ENCODE data around the gene CELSR3.

The CELSR3 gene

DNA sequence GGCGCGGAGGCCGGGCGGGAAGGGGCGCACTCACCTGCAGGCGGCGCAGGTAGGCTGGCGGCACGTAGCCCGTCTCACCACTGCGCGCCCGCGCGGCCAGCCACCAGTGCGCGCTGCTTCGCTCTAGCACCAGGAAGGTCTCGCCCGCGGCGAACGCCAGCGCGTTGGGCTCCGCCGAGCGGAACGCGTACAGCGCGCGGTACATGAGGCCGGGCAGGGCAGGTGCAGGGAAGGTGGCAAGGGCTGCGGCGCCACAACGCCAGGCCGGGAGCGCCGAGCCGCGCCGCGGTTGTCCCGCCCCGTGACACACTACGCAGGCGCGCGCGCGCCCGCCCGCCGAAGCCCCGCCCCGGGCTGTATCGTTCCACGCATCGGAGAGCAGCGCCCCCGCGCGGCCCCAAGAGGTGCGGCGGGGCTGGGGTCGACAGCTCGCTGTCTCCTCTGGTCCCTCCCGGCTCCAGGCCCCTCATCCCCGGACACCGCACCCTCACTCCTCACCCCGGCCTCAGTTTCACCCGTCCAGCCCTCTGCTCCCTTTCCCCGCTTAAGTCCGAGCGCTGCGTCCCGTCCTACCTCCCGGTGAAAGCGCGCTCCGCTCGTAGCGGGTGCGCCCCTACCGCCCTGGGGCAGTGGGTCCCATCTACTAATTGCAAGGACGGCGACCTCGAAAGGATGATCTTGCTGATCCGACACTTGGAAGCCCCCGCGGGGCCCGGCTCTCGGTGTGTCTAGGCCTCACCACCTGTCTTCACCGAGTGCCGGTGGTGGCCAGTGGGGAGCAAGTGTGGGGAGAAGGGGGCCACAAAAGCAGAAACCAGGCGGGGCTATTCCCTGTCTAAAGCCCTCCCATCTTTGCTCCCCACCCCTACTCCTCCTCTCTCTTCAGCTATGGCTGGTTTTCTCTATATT lies 23.2 kb upstream of the CELSR3 start, which contains the start of gene NCKIPSD:
NCKIPSD (minus strand) TSS at position 313 of the 909 bp plus-strand sequence; CDS start at position 205, 108 bp downstream.
- DNase-seq, result peak; percentile 92

DNA sequence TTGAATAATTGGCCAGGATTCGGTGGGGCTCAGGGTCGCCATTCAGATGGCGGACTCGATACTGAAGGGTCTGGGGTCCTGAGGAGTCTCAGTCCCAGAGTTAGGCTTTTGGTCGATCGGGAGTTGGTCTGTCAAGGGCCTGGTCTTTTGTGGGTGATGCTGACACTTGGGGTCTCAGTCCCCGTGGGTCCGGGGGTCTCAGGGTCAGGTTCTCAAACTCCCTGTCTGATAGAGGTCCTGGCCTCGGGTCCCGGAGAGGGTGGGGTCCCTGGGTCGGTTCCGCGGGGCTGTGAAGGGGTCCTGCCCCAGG lies 22.6 kb upstream of the CELSR3 start:
- no peak for DNase-seq

DNA sequence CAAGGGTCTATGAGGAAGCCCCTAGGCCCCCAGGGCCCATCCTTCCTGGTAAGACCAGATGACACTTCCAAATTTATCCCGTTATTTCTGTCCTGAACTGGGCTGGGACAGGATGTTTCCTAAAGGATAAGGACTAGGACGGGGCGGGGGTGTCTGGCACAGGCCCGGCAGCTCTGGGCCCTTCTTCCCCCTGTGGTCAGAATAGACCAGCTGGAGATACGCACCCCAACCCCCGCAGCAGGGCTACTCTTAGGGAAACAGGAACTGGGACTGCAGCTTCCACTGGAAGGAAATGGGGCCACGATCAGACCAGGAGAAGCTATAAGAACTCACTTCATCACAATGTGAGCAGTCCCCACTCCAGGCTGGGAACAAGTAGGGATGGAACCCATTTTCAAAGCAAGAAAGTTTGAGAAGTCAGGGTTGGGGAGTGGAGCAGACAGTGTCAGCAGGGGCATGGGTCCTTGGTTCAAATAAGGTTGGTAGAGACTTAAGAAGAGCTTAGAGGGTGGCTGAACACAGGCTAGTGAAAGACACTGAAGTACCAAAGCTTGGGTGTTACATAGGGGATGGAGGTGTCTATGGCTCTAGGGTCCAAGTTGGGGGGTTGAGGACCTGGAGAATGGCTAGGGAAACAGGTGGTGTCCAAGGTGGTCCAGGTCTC lies 21.9 kb upstream of the CELSR3 start:
- peak; percentile 48 for DNase-seq

DNA sequence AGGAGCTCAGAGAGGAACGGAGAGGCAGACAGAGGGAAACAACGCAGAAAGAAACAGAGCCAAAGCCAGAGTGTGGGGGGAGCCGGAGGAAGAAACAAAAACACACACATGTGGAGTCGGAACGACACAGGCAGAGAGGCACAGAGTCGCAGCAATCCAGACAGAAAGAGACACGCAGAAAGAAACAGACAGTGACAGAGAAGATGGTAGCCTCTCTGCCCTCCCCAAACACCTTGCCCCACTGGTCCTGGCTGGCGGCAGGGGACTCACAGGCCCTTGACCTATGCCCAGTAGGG lies 21.3 kb upstream of the CELSR3 start:
- DNase-seq, result no peak

DNA sequence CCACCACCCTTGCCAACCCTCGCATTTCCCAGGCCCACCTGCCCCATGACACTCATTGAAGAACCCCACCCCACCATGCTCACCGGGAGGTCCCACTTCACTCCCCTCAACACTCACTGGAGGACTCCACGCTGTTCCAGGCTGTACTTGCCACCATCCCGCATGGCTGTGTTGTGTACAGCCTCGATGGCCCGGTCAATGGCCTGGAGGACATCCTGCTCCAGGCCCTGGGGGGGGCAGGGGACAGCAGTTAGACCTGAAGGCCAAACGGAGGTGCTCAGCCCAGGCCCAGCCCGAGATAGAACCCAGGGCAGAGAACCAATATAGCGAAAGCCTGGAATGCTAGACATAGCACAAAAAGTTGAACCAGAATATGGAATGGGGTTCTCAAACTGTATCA lies 20.1 kb upstream of the CELSR3 start:
- DNase-seq, result no peak

DNA sequence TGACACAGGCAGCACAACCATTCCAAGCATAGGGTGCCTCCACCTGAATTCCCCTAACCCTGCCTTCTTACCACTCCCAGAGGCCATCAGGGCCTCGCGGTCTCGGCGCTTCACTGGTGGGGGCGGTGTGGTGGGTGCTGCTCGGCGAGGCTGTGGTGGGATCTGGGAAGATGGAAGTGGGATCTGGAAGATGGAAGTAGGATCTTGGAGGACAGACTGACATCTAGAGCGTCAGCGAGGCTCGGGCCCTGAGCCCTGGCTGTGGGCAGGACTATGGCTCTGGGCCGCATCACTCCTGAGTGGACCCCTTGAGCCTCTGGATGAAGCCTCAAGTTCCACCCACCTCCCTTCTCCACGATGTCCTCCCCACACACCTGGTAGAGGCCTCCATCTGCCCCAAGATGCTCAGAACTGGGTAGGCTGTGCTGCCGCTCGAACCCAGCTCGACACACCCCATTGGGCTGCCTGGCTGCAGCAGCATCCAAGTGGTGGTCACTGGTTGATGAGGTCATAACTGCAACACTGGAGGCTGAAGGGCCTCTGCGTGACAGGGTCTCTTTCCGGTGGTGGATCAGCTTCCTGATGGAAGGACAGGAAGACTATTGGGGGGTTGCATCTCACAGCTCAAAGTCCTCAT lies 19.4 kb upstream of the CELSR3 start:
- no peak for DNase-seq

DNA sequence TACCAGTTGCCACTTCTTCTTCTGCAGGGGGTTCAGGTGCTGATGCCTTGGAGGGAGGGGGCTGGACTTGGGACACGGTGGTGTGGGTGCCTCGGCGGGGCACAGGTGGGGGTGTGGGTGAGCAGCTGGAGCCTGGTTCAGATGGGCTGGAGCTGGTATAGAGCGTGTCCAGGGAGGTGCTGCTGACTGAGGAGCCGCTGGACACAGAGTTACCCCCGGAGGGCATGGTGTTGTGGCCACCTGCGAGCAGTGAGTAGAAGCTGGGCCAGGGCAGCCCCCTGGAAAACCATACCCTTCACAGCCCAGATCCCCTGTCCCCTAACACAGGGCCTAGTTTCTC lies 18.8 kb upstream of the CELSR3 start:
- no peak for DNase-seq

DNA sequence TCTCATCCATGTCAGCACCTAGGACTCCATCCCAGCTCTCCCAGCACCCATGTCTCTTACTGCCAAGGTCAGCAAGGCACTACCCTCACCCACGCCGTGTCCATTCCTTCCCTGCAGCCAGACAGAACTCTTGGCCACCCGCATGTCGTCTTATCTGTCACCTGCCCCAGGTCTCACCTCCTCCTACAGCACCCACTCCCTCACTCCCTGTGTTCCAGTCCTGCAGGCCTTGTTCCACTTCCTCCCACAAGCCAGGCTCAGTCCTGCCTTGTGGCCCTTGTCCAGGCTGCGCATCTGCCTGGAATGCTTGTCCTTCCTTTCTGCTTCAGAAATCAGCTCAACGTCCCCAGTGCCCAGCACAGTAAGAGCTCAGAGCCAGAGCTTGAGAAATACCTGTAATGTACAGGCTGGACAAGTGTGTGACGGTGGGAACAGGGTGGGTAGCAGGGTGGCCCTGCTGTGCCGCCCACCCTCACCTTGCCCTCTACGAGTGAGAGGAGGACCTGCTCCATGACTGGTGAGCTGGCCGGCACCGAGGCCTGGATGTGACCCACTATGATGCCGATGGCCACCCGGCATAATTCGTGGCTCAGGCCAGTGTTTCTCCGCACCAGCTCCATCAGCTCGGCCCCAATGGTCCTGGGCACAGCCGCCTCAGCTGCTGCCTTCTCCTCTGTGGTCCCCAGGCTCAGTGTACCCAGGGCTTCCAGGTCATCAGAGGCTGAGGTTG lies 18.3 kb upstream of the CELSR3 start:
- no peak for DNase-seq

DNA sequence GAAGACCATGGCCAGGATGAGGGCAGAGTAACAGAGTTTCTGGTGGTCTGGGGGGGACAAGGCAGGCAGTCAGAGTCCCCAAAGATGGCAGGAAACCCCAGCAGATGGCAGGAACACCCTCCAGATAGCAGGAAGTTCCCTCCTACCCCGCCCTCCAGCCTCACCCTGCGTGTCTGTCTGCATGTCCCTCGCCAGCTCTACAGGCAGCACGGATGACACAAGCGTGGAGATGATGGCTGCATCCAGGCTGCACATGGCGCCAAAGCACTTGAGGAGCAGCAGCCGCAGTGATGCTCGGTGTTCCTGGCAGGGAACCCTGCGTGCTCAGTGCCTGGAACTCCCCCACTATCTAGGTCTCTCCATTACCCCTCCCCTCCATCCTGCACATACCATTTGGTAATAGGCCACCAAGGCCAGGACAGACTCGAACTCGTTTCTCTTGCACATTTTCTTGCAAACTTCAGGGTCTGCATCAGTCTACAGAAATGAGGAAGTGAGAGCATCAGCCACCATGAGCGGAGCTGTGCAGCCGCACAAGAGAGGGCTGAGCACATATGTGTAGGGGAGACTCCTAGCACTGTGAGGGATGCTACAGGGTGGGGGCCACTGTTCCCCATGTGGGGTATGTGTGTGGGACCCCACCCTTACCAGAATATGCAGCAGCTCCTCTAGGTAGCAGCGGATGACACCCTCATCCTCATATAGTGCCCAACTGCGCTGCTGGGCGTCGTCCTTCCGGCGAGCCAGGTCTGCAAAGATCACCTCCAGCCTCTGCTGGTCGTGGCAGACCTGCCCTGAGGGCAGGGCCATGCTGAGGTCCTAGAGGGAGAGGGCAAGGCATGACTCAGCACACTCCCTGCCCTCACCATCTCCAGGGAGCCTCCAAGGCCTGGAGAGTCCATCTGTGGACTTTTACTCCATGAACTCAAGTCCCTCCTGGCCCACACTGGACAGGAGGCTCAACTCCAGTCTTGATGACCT lies 17.0 kb upstream of the CELSR3 start:
- DNase-seq, result peak; percentile 44

DNA sequence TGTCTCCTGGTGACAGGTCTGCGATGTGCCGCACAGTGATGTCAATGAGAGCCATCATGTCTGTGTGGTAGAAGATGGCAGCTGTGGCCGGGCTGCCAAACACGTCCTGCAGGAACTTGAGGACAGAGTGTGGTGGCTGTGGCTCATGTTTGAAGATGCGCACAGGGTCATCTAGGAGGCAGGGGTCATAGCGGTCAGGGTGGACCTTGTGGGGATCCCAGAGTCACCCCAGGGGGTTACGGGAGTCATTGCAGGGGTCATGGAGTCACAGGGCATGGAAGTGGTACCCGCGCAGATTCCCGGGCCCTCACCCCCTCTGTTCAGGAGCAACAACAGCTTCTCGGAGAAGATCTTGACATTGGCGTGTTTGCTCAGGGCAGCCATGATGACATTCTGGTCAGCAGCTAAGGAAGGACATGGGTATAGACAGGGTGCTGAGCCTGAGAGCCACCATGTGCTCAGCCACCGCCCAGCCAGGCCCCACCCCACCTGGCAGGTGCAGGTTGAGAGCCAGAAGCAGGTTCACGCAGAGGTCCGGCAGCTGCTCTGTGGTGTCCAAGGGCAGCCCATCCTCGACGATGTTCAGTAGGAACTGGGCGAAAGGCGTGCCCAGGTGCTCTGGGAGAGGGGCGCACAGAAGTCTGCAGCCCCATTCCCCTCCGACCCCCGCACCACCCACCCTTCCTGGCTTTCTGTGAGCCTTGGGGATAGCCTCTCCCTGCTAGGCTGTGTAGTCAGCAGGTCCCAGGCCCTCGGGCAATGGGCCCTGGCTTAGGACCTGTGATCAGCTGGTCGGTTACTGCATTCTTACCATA lies 16.1 kb upstream of the CELSR3 start:
- no peak for DNase-seq

DNA sequence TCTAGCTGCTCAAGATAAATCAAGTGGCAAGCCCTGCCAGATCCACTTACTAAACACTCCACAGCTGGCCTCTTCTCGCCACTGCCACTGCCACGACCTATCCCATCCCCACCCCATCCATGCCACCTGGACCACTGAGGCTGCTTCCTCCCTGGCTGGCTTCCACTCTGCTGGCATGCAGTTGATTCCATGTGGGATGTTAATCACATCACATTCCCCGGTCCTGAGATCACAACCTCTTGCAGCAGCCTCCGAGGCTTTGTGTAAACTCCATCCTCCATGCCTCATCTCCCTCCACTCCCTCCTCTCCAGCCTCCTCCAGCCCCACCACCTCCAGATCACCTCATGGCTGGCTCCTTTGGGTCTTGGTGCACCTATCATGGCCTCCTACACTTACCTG lies 15.4 kb upstream of the CELSR3 start:
- DNase-seq, result no peak

DNA sequence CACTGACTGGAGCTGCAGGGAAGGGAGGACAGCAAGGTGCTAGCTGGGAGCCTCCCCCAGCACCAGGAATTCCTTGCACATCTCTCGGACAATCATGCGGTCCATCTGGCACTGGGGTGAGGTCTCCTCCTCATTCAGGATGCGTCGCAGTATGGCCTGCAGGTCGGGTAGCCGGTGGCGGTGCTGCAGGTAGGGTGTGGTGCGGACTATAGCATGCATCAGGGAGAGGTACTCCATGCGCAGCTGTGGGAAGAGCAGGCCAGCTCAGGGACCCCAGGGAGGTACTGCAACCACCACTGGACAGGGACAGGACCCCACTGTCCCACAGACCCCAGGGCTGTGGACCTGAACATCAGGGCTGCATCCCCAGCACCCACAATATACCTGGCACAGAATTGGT lies 11.8 kb upstream of the CELSR3 start:
- DNase-seq, result no peak

DNA sequence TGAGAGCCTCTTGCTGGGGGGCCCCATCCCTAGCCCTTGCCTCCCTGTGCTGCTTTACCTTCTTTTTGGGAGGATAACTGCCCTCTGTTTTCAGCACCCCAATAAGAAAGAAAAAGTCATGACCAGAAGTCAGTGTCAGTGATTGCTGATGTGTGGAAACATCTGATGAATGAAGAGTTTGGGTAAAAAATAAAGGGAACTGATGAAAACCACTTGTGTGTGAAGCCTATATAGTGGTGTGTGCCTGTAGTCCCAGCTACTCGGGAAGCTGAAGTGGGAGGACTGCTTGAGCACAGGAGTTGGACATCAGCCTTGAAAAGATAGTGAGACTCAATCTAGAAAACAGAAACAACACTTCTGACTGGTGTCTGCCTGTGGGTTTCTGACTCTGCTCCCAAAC lies 9.8 kb upstream of the CELSR3 start:
- no peak for DNase-seq

DNA sequence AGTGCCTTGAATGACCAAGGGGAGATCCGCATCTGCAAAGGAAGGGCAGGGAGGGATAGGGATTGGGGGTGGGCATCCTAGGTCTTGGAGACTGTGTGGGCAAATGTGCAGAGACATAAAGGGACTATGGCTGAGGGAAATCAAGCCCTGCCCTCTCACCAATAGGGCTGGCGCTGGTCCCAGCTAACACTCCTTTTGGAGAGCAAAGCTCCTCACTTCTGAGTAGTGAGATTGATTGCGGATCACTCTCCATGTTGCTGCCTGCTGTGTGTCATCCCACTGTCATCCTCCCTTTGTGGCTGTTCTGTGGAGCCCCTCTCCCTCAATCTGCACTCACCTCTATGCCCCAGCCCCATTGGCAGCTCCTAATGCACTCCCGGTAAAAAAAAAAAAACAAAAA lies 2.2 kb upstream of the CELSR3 start:
- no peak for DNase-seq

DNA sequence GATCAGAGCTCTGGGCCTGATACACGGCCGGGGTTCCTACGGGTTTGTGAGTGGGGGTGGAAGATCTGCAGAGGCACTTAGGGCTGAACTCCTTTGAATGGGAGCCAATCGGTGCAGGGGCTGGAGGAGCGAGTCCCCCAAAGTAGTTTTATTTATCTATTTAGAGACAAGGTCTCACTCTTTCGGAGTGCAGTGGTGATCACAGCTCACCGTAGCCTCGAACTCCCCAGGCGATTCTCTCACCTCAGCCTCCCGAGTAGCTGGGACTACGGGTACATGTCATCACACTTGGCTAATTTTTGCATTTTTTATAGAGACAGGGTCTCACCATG lies 1.6 kb upstream of the CELSR3 start:
- no peak for DNase-seq

DNA sequence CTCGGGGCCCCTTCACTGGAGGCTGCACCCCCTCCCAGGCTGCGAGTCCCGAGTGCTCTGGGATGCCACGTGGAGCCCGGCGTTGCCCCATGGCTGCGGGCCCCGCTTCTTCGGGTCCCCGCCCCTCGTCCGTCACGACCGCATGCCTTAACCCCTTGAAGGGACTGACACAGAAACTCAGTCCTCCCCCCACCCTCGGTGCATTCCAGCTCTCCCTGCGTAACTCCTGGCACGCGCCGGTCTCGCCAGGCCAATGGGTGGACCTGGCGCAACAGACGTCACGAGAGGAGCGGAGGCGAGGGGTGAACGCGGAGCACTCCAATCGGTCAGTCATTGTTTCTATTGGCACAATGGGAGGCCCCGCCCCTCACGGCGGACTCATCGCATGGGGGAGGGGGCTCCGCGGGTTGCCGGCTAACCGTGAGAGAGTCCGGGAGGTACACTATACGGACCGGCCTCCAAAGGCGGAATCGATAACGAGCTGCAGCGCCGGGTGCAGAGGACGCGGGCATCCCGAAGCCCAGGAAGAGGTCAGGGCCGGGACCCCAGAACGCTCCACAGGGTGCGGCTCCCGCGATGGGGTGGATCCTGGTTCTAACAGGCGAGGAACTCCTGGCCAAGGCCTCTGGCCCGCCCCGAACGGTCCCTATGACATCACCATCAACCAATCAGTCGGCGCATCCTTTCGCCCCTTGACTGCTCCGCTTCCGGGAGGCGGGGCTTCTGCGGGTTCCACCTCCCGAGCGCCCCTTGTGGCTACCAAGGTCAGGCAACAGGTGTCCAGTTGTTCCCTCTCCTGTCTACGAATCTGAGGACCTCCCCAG lies 1.0 kb upstream of the CELSR3 start:
- peak; percentile 99 for DNase-seq

DNA sequence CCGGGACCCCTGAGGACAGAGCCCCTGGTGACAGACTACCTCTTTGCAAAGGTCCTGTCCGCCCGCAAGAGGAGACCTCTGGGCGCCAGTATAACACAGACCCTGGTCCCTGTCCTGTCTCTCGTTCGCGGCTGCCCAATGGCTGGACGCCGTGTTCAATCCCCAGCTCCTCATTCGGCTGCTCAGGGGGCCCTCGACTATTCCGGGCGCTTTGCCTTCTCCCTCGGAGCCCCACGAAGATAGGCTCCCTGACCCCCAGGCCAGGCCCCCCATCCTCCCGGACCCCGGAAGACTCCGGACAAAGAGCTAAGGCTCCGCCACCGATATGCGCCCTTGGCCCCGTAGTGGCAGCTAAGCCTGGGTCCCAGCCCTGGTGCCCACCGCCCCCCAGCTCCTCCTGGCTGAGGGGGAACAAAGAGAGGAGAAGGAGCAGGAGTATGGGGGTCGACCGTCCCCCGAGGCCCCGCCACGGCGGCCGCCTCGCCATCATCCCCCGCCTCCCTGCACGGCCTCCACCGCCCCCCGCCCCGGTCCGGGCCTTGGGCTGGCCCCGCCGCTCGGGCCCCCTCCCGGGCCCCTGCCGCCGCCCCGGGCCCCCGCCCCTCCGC lies 437 bp downstream of the CELSR3 start:
- DNase-seq, result no peak

DNA sequence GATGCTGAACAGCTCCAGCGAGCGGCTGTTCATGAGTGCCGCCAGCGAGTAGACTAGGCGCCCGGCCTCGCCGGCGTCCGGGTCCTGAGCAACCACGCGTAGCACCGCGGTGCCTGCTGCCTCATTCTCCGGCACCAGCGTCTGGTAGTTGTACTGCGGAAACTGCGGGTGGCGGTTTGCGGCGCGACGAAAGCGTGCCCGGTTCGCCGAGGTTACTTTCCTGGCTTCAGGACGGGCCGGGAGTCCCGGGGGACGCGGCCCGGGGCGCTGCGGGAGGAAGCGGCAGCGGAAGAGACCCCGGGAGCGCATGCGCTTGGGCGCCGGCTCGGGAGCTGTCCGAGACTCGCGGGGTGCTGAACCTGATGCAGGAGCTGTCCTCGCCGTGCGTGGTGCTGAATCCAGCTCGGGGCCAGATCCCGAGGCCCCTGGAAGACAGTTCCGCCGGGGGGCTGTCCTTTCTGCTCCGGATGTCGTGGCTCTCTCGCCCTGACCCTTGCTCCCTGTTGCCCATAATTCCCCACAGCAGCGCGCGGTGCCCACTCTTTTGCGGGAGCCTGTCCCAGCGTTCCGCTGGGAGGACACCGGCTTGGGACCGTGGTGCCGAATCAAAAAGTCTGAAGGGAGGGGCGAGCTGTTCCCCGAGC lies 1.1 kb downstream of the CELSR3 start:
- peak; percentile 69 for DNase-seq

DNA sequence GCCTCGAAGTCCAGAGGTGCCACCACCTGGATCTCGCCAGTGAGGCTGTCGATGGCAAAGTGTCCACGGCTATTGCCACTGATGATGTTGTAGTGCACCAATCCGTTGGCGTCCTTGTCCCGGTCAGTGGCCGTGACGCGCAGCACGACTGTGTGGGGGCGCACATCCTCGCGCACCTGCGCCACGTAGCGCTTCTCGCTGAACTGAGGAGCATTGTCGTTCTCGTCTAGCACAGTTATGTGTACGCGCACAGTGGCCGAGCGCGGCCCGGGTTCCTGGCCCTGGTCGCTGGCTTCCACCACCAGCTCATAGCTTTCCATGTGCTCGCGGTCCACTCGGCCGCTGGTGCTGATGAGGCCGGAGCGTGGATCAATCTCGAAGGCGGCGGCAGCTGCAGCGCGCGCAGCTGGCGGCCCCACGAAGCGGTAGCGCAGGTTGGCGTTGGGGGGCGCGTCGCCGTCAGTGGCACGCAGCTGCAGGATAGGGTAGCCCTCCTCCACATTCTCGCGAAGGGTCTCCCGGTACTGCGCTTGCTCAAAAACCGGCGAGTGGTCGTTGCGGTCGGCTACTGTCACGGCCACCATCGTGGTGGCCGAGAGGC lies 1.8 kb downstream of the CELSR3 start:
- no peak for DNase-seq
